DOHH2 (cell line): ENCODE measurements around the gene SLC7A5.
A peak's percentile ranks its signal among the peaks of the same experiment; 100 is the strongest.
"Not testable (repeated sequence)": the region's sequence is repeated elsewhere in the genome, so short reads cannot be mapped to it uniquely, and the experiment has no call there.

Experiments
- H3F3A ChIP-seq: fragments of 200-600 bp; sonication (generic), shearing (Covaris generic); 2 replicates; pipeline ENCODE4 v1.6.0; 2016; ENCODE audit warnings: antibody characterized with exemption, mild to moderate bottlenecking; ENCODE audit not compliant: control insufficient read depth, insufficient read depth
- H3K27ac ChIP-seq: fragments of 200-600 bp; sonication (generic); 2 replicates; pipeline ENCODE4 v1.5.1; 2014; ENCODE audit warnings: low read depth, mild to moderate bottlenecking, low read length, moderate library complexity
- H3K27me3 ChIP-seq: fragments of 200-600 bp; sonication (generic); 2 replicates; pipeline ENCODE4 v1.6.1; 2014; ENCODE audit warnings: mild to moderate bottlenecking, low read length, mixed read lengths; ENCODE audit not compliant: control insufficient read depth
- H3K36me3 ChIP-seq: fragments of 200-600 bp; sonication (generic); 2 replicates; pipeline ENCODE4 v1.6.1; 2014; ENCODE audit warnings: mild to moderate bottlenecking, low read length, moderate library complexity, mixed read lengths; ENCODE audit not compliant: control insufficient read depth
- H3K4me1 ChIP-seq: fragments of 200-600 bp; sonication (generic); 2 replicates; pipeline ENCODE4 v1.6.1; 2014; ENCODE audit warnings: mild to moderate bottlenecking, low read length, mixed read lengths; ENCODE audit not compliant: control insufficient read depth
- H3K4me2 ChIP-seq: fragments of 200-600 bp; sonication (generic); 2 replicates; pipeline ENCODE4 v1.6.0; 2014; ENCODE audit warnings: mild to moderate bottlenecking, low read length, moderate library complexity
- H3K4me3 ChIP-seq: fragments of 200-600 bp; sonication (generic); 2 replicates; pipeline ENCODE4 v1.5.1; 2014; ENCODE audit warnings: mild to moderate bottlenecking, low read length, mixed read lengths
- H3K79me2 ChIP-seq: fragments of 200-600 bp; sonication (generic); 2 replicates; pipeline ENCODE4 v1.6.1; 2014; ENCODE audit warnings: mild to moderate bottlenecking, low read length, mixed read lengths; ENCODE audit not compliant: control insufficient read depth
- H3K9me2 ChIP-seq: fragments of 200-600 bp; sonication (generic); replicated peaks from 2 replicates; pipeline ENCODE4 v1.6.1; 2014; ENCODE audit warnings: mild to moderate bottlenecking, low read length, mixed read lengths; ENCODE audit not compliant: control insufficient read depth
- H3K9me3 ChIP-seq: fragments of 200-600 bp; sonication (generic); 2 replicates; pipeline ENCODE4 v1.6.1; 2014; ENCODE audit warnings: antibody characterized with exemption, low read length, mixed read lengths; ENCODE audit not compliant: control insufficient read depth, insufficient read depth
- H4K20me1 ChIP-seq: fragments of 200-600 bp; sonication (generic); 2 replicates; pipeline ENCODE4 v1.6.0; 2014; ENCODE audit warnings: low read depth, mild to moderate bottlenecking, antibody characterized with exemption, low read length, moderate library complexity; ENCODE audit not compliant: control insufficient read depth, insufficient read depth
- CTCF ChIP-seq: fragments of 200-600 bp; sonication (generic); IDR thresholded peaks from one replicate; pipeline ENCODE4 v1.5.1; 2014; ENCODE audit warnings: antibody characterized with exemption, mild to moderate bottlenecking, low read depth, low read length; ENCODE audit not compliant: poor library complexity, severe bottlenecking
- EZH2phosphoT487 ChIP-seq: fragments of 200-600 bp; sonication (generic); IDR thresholded peaks from 2 replicates; pipeline ENCODE4 v1.6.1; 2017; ENCODE audit warnings: borderline replicate concordance, mild to moderate bottlenecking, antibody characterized with exemption, low read length, moderate library complexity, mixed read lengths

SLC7A5 gene

GRCh38 chr16:87860553-87861299 lies 8.6 kb downstream of the SLC7A5 start:
- H3K36me3 ChIP-seq, result peaks cover 86% of the 10 kb centered on the region
- no peak for TF ChIP-seq EZH2phosphoT487
- TF ChIP-seq CTCF, result no peak
- H3F3A ChIP-seq, result no peaks in the 10 kb centered on the region
- H3K27ac ChIP-seq, result no peak overlapping the region
- H3K4me3 ChIP-seq, result no peak overlapping the region
- peaks cover 22% of the 10 kb centered on the region for H4K20me1 ChIP-seq
- no peaks in the 10 kb centered on the region for H3K9me3 ChIP-seq
- H3K4me2 ChIP-seq, result peak overlapping the region; percentile 24; the same call in 1 of the 2 replicates
- peaks cover 80% of the 10 kb centered on the region for H3K4me1 ChIP-seq
- peaks cover 100% of the 10 kb centered on the region for H3K79me2 ChIP-seq
- H3K9me2 ChIP-seq, result no peaks in the 10 kb centered on the region
- H3K27me3 ChIP-seq, result no peaks in the 10 kb centered on the region

GRCh38 chr16:87858151-87858993 lies 10.9 kb downstream of the SLC7A5 start:
- Histone ChIP-seq H3K79me2 (peaks cover 99% of the 10 kb centered on the region), H3K4me1 (peaks cover 86% of the 10 kb centered on the region), H3K36me3 (peaks cover 85% of the 10 kb centered on the region), H4K20me1 (peaks cover 26% of the 10 kb centered on the region; the same call in 1 of the 2 replicates)
- not testable (repeated sequence) for H3K4me3 ChIP-seq, H3K27me3 ChIP-seq, H3K27ac ChIP-seq, H3K4me2 ChIP-seq, H3K9me2 ChIP-seq, H3F3A ChIP-seq, H3K9me3 ChIP-seq

- H3F3A ChIP-seq, result peaks cover 3% of the 10 kb centered on the region; the same call in 1 of the 2 replicates
- H3K9me3 ChIP-seq, result no peaks in the 10 kb centered on the region
- peak overlapping the region; percentile 53 for H3K4me2 ChIP-seq
Measured at GRCh38 chr16:87856791-87857228, 12.5 kb downstream of the SLC7A5 start.

More at GRCh38 chr16:87856791-87857228, 12.5 kb downstream of the SLC7A5 start:
- peak overlapping the region; percentile 32 for H3K27ac ChIP-seq
- H3K79me2 ChIP-seq, result peaks cover 99% of the 10 kb centered on the region
- peaks cover 26% of the 10 kb centered on the region; the same call in 1 of the 2 replicates for H4K20me1 ChIP-seq
- H3K9me2 ChIP-seq, result no peaks in the 10 kb centered on the region
- peak overlapping the region; percentile 19 for H3K4me3 ChIP-seq
- peaks cover 90% of the 10 kb centered on the region for H3K4me1 ChIP-seq
- no peak for TF ChIP-seq EZH2phosphoT487
- no peak for TF ChIP-seq CTCF
- H3K36me3 ChIP-seq, result peaks cover 85% of the 10 kb centered on the region
- H3K27me3 ChIP-seq, result no peaks in the 10 kb centered on the region
